ENCODE results near the gene WDFY4. TPM values are rescaled to one million over a fixed set of nuclear protein-coding genes. Genes with fewer than 3 reads are reported as not detected.
A peak's percentile ranks its signal among the peaks of the same experiment; 100 is the strongest.

WDFY4 gene
- total and polyA plus RNA-seq, 9 of the 15 experiments (the other 6 are each of a cell fraction or from before 2014, with no cell fraction given), result 0.01 to 0.02 (median 0.01) TPM; not detected in 6

DNA sequence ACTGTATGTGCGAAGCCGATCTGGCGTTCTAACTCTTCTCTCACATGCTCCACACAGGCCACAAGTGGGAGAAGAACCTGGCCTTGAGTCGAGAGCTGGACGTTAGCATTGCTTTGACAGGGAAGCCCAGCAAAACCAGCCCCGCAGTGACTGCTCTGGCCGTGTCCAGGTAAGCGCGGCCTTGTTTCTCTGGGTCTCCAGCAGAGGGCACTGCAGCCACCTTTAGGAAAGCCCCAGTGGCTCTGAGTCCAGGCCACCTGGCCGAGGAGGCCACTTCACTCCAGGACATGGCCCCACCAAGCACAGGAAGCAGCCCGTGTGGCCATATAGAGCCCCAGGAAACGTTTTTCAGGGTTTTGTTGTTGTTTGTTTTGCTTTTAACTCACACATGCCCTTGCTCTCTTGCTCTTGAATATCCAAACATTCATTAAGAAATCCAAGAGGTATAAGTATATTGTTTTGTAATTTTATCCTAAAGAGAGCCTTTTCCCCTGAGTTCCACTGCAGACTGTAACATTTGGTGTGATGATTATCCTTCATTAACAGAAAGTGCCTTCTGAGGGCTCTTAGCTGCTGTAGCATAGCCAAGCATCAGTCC, 296.7 kb downstream of the WDFY4 start:
- Histone ChIP-seq H2AFZ (ENCODE audit: low read depth, low read length) (peak overlapping the region; percentile 82), H3K9ac (ENCODE audit: insufficient read depth in 1 of 2, low read depth in 2 of 2, low read length in 2 of 2) (0 out of 4 replicates have a peak overlapping the region, but pooled peaks of 1 of the 2 experiments have one; percentile 49), H3K9me1 (ENCODE audit: control insufficient read depth, insufficient read depth, low read length) (no peaks in the 10 kb centered on the region), H4K20me1 (replicated peaks; ENCODE audit: control insufficient read depth, insufficient read depth, low read length) (0 out of 2 replicates have a peak, but pooled peaks cover 4% of the 10 kb centered on the region), H3K79me2 (ENCODE audit: control insufficient read depth, insufficient read depth, low read length) (no peaks in the 10 kb centered on the region), H3K4me3 (no peak overlapping the region), H3K27me3 (ENCODE audit: control insufficient read depth in 2 of 2, insufficient read depth in 2 of 2, low read length in 2 of 2) (peaks cover 0 to 13% of the 10 kb centered on the region in 2 experiments; a peak in 2 of 5 replicates), H3K27ac (ENCODE audit: extremely low read depth, low read depth, low read length) (no peak overlapping the region), H3K9me3 (replicated peaks; ENCODE audit: control insufficient read depth, insufficient read depth, low read depth, low read length) (no peaks in the 10 kb centered on the region), H3K36me3 (ENCODE audit: control insufficient read depth, insufficient read depth, low read length) (no peaks in the 10 kb centered on the region), H3K4me1 (replicated peaks in 1 of 2; ENCODE audit: control insufficient read depth in 2 of 2, insufficient read depth in 2 of 2, low read length in 2 of 2) (peaks cover 4 to 9% of the 10 kb centered on the region in 2 experiments; a peak in 2 of 5 replicates), H3K4me2 (ENCODE audit: insufficient read depth, low read length) (no peak overlapping the region)
- ChIA-PET CTCF (ENCODE audit: low intra/inter-chr PET ratio) (interaction anchor here (0.5 to 1.9 kb wide), 6 partner anchors 20 to 531 kb away, joined by 3 to 11 read pairs (median 4); no protein-coding TSS in a partner anchor), POLR2A (interaction anchor here (1.1 kb wide), 1 partner anchor 317 kb away, joined by 4 read pairs; no protein-coding TSS in a partner anchor)
- WGBS (ENCODE audit: insufficient coverage, low coverage, missing lambda C conversion rate), result 2% methylated on average over 12 of the region's 12 CpGs
- BruUV-seq (replicated peaks), result no TSS peak
- intact Hi-C loops (cut with micrococcal nuclease), result loop anchor here (1.0 to 5.0 kb wide), 4 partner anchors 136 to 538 kb away; partner anchors contain the start of gene VSTM4
- peak; percentile 98 for ATAC-seq
- peak; percentile 99 for FAIRE-seq
- DNase-seq (ENCODE audit: extremely low read depth in 1 of 4, low spot score in 3 of 4), result peak; percentile 84 to 93 (median 88)
- in situ Hi-C loops (cut with MboI), result no loop called here
- TF ChIP-seq KAT2B (IDR thresholded peaks at IDR 0.05; ENCODE audit: low read depth, low read length) (no peak), ZNF589 (CRISPR knock-in tag; IDR thresholded peaks at IDR 0.05; ENCODE audit: low read depth) (no peak)
- TF ChIP-seq, protein P1, sequence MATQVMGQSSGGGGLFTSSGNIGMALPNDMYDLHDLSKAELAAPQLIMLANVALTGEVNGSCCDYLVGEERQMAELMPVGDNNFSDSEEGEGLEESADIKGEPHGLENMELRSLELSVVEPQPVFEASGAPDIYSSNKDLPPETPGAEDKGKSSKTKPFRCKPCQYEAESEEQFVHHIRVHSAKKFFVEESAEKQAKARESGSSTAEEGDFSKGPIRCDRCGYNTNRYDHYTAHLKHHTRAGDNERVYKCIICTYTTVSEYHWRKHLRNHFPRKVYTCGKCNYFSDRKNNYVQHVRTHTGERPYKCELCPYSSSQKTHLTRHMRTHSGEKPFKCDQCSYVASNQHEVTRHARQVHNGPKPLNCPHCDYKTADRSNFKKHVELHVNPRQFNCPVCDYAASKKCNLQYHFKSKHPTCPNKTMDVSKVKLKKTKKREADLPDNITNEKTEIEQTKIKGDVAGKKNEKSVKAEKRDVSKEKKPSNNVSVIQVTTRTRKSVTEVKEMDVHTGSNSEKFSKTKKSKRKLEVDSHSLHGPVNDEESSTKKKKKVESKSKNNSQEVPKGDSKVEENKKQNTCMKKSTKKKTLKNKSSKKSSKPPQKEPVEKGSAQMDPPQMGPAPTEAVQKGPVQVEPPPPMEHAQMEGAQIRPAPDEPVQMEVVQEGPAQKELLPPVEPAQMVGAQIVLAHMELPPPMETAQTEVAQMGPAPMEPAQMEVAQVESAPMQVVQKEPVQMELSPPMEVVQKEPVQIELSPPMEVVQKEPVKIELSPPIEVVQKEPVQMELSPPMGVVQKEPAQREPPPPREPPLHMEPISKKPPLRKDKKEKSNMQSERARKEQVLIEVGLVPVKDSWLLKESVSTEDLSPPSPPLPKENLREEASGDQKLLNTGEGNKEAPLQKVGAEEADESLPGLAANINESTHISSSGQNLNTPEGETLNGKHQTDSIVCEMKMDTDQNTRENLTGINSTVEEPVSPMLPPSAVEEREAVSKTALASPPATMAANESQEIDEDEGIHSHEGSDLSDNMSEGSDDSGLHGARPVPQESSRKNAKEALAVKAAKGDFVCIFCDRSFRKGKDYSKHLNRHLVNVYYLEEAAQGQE (IDR thresholded peaks at IDR 0.05; ENCODE audit: borderline replicate concordance), result peak; percentile 90
- TF ChIP-seq, protein P1 (CRISPR knock-in tag; IDR thresholded peaks at IDR 0.05; ENCODE audit: low read depth), result no peak
- TF ChIP-seq, protein P2, sequence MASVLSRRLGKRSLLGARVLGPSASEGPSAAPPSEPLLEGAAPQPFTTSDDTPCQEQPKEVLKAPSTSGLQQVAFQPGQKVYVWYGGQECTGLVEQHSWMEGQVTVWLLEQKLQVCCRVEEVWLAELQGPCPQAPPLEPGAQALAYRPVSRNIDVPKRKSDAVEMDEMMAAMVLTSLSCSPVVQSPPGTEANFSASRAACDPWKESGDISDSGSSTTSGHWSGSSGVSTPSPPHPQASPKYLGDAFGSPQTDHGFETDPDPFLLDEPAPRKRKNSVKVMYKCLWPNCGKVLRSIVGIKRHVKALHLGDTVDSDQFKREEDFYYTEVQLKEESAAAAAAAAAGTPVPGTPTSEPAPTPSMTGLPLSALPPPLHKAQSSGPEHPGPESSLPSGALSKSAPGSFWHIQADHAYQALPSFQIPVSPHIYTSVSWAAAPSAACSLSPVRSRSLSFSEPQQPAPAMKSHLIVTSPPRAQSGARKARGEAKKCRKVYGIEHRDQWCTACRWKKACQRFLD (CRISPR knock-in tag; IDR thresholded peaks at IDR 0.05), result no peak
- TF ChIP-seq, protein P3, sequence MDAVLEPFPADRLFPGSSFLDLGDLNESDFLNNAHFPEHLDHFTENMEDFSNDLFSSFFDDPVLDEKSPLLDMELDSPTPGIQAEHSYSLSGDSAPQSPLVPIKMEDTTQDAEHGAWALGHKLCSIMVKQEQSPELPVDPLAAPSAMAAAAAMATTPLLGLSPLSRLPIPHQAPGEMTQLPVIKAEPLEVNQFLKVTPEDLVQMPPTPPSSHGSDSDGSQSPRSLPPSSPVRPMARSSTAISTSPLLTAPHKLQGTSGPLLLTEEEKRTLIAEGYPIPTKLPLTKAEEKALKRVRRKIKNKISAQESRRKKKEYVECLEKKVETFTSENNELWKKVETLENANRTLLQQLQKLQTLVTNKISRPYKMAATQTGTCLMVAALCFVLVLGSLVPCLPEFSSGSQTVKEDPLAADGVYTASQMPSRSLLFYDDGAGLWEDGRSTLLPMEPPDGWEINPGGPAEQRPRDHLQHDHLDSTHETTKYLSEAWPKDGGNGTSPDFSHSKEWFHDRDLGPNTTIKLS (IDR thresholded peaks at IDR 0.05; ENCODE audit: borderline replicate concordance, low read depth), result no peak
- TF ChIP-seq, protein P4, sequence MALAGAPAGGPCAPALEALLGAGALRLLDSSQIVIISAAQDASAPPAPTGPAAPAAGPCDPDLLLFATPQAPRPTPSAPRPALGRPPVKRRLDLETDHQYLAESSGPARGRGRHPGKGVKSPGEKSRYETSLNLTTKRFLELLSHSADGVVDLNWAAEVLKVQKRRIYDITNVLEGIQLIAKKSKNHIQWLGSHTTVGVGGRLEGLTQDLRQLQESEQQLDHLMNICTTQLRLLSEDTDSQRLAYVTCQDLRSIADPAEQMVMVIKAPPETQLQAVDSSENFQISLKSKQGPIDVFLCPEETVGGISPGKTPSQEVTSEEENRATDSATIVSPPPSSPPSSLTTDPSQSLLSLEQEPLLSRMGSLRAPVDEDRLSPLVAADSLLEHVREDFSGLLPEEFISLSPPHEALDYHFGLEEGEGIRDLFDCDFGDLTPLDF (CRISPR knock-in tag; IDR thresholded peaks at IDR 0.05), result 0 out of 2 replicates have a peak, but pooled peaks have one; percentile 32
